A549 treated with AZD9567 at 1 μM for 4 hours (cell line): ENCODE data around the gene MS4A3. TPM values are rescaled to one million over a fixed set of nuclear protein-coding genes. Genes with fewer than 3 reads are reported as not detected.

Source experiments
- total RNA-seq: library from RNA; stranded (reverse); fragments of 200-300 nt; extraction: Qiagen RNA extraction; gene quantifications from 5 replicates; pipeline ENCODE4 v1.2.3, GENCODE V29; 2022; ENCODE audit not compliant: insufficient read depth

MS4A3 gene, protein sequence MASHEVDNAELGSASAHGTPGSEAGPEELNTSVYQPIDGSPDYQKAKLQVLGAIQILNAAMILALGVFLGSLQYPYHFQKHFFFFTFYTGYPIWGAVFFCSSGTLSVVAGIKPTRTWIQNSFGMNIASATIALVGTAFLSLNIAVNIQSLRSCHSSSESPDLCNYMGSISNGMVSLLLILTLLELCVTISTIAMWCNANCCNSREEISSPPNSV
- not detected in 5 replicates for total RNA-seq

GRCh38 chr11:60056349-60056969 is at the start of gene MS4A3:
MS4A3 (plus strand) TSS chr11:60056665; CDS start chr11:60061161, 4,496 bp downstream.

GRCh38 chr11:60016881-60017280 is 39.6 kb upstream of the MS4A3 start, which contains the start of gene OOSP4B:
OOSP4B (plus strand) TSS chr11:60017181.

DNA sequence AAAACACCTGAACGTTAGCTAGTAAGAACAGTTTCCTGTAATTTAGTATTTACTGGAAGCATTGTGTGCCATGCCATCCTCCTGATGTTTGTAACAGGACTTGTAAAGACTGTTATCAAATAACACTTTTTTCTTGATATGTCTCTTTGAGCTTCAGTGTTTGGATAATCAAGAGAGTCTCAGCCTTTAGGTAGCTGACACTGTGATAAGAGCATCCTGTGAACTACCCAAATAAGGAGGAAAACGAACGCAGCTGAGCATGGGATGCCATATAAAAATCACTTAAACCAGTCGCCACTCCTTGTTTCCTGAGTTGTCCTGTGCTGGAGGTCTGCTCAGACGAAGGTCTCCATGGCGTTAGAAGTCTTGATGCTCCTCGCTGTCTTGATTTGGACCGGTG is 16.4 kb upstream of the MS4A3 start, which contains the start of gene OOSP2:
TSS of gene OOSP2 (plus strand) at position 301 of the 400 bp plus-strand sequence. CDS start at position 352, 51 bp downstream.

DNA sequence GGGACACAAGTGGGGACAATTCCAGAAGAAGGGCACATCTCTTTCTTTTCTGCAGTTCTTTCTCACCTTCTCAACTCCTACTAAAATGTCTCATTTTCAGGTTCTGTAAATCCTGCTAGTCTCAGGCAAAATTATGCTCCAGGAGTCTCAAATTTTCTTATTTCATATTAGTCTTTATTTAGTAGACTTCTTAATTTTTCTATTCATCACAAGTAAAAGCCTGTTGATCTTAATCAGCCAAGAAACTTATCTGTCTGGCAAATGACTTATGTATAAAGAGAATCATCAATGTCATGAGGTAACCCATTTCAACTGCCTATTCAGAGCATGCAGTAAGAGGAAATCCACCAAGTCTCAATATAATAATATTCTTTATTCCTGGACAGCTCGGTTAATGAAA is 31.9 kb downstream of the MS4A3 start, which contains the start of gene MS4A2:
TSS of gene MS4A2 (plus strand) at position 301 of the 400 bp plus-strand sequence. CDS start 102 bp downstream, outside the sequence.

Other genes starting within 250 kb of the MS4A3 start
- 63.5 to 82.2 TPM (median 66.3 TPM) in 5 replicates for gene MRPL16, start 245.9 kb upstream of the MS4A3 start, total RNA-seq
- gene CBLIF, start 211.2 kb upstream of the MS4A3 start, total RNA-seq = not detected in 5 replicates
- 0.09 to 0.26 TPM (median 0.20 TPM) in 3 of 5 replicates, not detected in the others for gene TCN1, start 190.2 kb upstream of the MS4A3 start, total RNA-seq
- not detected in 5 replicates for gene OOSP3, start 177.9 kb upstream of the MS4A3 start, total RNA-seq
- gene OOSP1, start 118.2 kb upstream of the MS4A3 start, total RNA-seq = not detected in 5 replicates
- gene OOSP4A, start 92.6 kb upstream of the MS4A3 start, total RNA-seq = not detected in 5 replicates
- not detected in 5 replicates for gene OOSP4B, start 39.5 kb upstream of the MS4A3 start, total RNA-seq
- gene OOSP2, start 16.3 kb upstream of the MS4A3 start, total RNA-seq = not detected in 5 replicates
- gene MS4A2, start 32.0 kb downstream of the MS4A3 start, total RNA-seq = not detected in 5 replicates
- gene MS4A6A, start 126.4 kb downstream of the MS4A3 start, total RNA-seq = not detected in 5 replicates
- gene MS4A4E, start 186.5 kb downstream of the MS4A3 start, total RNA-seq = not detected in 5 replicates
- gene MS4A4A, start 224.0 kb downstream of the MS4A3 start, total RNA-seq = not detected in 5 replicates